GM10847 (cell line): ENCODE data around the gene DCP1B.

Experiments used
- POLR2A ChIP-seq: IDR thresholded peaks from 2 replicates; pipeline ENCODE4 v1.6.1; 2011; ENCODE audit not compliant: insufficient read length; ENCODE audit errors: extremely low read depth

Gene DCP1B

GRCh38 chr12:2004113-2004929 is at the start of gene DCP1B:
TSS of gene DCP1B (minus strand) at chr12:2004457. CDS start at chr12:2004431, 26 bp downstream.
- peak; percentile 66 for TF ChIP-seq POLR2A

GRCh38 chr12:2053691-2054090 is 49.4 kb upstream of the DCP1B start:
- no peak for TF ChIP-seq POLR2A

- no peak for TF ChIP-seq POLR2A
Measured at GRCh38 chr12:2052826-2053678, 48.8 kb upstream of the DCP1B start, which contains the start of gene CACNA1C. TSS of gene CACNA1C (plus strand) at chr12:2052987. CDS start at chr12:2053563, 576 bp downstream.

- TF ChIP-seq POLR2A: no peak
Measured at GRCh38 chr12:2051700-2052621, 47.7 kb upstream of the DCP1B start.

- no peak for TF ChIP-seq POLR2A
Measured at GRCh38 chr12:2049604-2050540, 45.6 kb upstream of the DCP1B start.

- TF ChIP-seq POLR2A: no peak
Measured at GRCh38 chr12:2047752-2048151, 43.5 kb upstream of the DCP1B start.

GRCh38 chr12:2046957-2047356 is 42.7 kb upstream of the DCP1B start:
- TF ChIP-seq POLR2A: no peak

- TF ChIP-seq POLR2A: no peak
Measured at GRCh38 chr12:2044165-2044564, 39.9 kb upstream of the DCP1B start.

GRCh38 chr12:2043054-2043453 is 38.8 kb upstream of the DCP1B start:
- TF ChIP-seq POLR2A: no peak

- no peak for TF ChIP-seq POLR2A
Measured at GRCh38 chr12:2039034-2039433, 34.8 kb upstream of the DCP1B start.

- no peak for TF ChIP-seq POLR2A
Measured at GRCh38 chr12:2035431-2036055, 31.3 kb upstream of the DCP1B start.

- TF ChIP-seq POLR2A: no peak
Measured at GRCh38 chr12:2034633-2035430, 30.6 kb upstream of the DCP1B start.

GRCh38 chr12:2032506-2032905 is 28.2 kb upstream of the DCP1B start:
- TF ChIP-seq POLR2A: no peak
